ENCODE measurements around the gene SNX9. TPM values are rescaled to one million over a fixed set of nuclear protein-coding genes. Genes with fewer than 3 reads are reported as not detected.

SNX9 gene
- total RNA-seq (2022; extraction: Qiagen RNA extraction), result 21.9 to 26.7 TPM (median 23.0 TPM) in 5 replicates

DNA sequence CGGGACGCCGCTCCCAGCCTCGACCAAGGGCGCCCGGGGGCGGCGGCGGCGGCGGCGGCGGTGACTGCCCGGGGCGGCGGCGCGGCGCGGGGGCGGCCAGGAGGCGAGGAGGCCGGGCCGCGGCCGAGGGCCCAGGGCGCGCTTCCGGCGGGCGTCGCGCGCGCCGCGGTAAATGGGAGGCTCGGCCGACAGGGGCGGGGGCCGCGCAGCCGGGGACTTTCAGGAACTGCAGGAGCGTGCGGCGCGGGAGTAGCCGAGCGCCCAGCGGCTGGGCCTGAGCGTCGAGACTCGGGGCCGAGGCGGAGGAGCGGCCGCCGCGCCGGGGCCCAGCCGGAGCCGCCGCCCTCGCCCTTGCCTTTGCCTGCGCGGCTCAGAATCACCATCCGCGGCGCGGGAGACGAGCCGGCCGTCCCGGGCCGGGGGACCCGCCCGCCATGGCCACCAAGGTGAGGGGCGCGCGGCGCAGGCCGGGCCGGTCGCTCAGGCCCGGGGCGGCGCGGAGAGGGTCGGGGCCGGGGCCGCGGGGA lies at the start of gene SNX9:
Gene SNX9, plus strand, starts transcription at position 246 of the 527 bp plus-strand sequence. Its CDS starts 189 bp downstream, at position 435.

GRCh38 chr6:157981395-157982101 lies 158.5 kb downstream of the SNX9 start, which contains the start of gene SYNJ2:
SYNJ2 (plus strand) TSS chr6:157981863; CDS start chr6:157981962, 99 bp downstream.

Other genes with a start within 250 kb of the SNX9 start
- 44.0 to 51.5 TPM (median 50.0 TPM) in 5 replicates for gene SYNJ2, start 158.6 kb downstream of the SNX9 start, total RNA-seq (2022; extraction: Qiagen RNA extraction)

Measured in A549 treated with Mapracorat at 1 μM for 4 hours (cell line).